UCSD-AML1 (cell line): ENCODE results near the gene PNPLA3.
A peak's percentile ranks its signal among the peaks of the same experiment; 100 is the strongest.

Source experiments
- DNase-seq: peaks from one replicate; lab custom pipeline; 2025; ENCODE audit not compliant: unreplicated experiment; lab: John Stamatoyannopoulos, UW

The PNPLA3 gene

DNA sequence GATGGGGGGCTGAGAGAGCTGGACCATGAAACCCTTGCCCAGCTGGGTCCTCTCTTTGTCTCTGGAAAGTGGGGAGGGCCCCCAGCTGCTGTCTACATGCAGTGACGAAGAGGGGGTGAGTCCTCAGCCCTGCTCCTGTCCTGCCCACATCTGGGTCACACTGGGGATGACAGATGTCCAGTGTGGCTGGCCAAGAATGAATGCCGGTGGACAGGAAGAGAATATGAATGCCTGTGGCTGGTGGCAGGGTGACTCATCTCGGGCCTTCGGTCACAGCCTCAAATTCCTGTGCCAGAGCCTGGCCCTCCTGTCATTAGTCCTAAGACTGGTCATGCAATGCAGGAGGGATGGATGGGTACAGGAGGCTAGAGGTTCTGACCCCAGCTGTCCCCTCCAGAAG, 2.2 kb upstream of the PNPLA3 start:
- DNase-seq: no peak

DNA sequence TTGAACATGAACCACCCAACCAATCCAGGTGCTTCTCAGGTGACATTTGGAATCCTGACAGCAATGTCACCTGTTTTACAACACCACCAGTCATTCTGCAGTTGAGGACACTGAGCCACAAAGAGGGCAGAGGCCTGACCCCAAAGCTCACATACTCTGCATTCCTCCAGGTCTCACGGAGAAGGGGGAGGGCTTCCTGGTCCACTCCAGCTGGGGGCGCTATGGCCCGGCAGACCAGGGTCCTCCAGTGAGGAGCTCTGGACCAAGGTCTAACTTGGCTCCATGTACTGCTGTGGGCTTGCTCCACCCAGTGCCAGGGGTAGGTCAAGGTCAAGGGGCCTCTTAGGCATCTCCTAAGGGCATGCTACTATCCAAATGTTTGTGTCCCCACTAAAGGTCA, 1.5 kb upstream of the PNPLA3 start:
- no peak for DNase-seq

DNA sequence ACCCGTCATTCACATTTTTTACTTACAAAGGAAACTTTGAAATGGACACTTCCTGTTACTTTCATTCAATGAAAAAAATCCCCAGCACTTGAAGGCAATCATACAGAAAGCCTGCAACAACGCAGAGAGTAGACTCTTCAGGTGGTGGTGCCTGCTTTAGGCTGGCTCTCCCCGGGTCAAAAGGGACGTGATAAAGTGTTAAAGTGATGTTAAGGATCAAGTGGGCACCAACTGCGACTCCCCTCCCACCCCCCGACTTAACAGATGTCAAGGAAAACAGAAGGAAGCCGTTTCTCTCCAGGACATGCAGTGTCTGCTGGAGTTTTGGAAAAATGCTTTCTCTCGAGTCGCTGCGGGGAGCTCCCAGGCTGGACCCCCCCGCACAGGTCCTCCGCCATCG, 414 bp upstream of the PNPLA3 start:
- DNase-seq: no peak

DNA sequence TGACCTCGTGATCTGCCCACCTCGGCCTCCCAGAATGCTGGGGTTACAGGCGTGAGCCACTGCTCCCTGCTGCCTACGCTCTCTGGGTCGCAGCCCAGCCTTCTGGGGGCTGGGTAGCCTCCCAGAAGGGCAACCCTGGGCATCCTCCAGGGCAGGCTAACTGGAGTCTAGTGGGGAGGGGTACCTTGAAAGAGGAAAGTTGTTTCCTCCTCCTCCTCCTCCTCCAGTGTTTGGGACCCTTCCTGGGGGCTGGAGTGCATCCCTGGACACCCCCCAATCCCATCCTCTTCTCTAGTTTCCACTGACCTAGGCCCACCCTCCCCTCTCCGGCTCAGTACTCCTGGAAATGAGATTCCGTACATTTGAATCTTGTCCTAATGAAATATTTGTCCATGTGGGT, 1.3 kb downstream of the PNPLA3 start:
- DNase-seq: no peak

DNA sequence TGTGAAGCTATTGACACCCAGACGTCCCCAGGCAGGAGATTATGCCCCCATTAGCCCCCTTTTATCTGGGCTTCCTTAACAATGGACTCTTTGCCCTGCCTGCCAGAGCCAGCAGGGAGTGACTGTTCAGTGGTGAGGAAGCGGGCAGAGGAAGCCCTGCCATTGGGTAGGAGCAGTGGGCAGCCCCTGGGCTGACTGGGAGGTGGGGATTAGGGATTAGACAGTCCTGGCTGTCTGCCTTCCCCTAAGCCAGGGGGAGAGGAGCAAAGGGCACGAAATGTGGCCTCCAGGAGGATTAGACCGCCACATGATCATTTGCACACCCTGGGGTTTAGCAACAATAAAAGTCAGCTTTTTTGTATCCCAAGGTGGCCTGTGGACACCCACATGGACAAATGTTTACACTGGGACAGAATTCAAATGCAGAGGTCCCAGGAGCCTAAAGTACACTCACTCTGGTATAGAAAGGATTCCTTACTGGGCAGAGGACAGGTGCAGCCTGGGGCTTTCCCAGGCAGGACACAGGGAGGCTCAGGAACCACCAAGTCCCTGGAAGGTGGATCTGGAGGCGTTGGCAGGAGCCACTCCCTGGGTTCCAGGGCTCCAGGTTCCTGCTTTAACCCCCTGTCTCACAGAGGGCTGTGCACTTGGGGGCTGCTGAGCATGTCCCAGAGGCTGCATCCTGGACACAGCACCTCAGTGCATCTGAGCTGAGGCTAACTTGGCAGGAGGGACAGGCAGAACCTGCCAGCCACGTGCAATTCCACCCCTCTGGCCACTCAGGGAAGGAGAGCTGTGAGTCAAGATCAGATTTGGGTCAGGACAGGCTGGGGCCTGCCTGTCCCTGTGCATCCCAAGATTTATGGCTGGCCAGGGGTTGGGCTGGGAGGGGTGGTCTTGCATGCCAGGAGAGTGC, 2.1 kb downstream of the PNPLA3 start:
- DNase-seq: peak; percentile 39

DNA sequence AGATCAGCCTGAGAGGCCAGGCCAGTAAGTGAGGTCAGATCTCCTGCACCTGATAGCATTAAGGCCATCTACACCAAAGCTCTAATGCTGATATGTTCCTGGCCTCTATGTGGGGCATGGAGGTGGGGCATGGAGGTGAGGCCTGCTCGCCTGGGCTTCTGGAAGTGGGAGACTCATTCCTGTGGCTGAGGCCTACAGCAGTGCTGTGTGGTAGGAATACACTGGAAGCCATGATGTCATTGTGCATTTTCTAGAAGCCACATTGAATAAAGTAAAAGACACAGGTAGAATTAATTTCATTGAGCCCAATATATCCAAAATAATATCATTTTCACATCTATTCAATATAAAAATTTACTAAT, 2.7 kb downstream of the PNPLA3 start:
- no peak for DNase-seq

DNA sequence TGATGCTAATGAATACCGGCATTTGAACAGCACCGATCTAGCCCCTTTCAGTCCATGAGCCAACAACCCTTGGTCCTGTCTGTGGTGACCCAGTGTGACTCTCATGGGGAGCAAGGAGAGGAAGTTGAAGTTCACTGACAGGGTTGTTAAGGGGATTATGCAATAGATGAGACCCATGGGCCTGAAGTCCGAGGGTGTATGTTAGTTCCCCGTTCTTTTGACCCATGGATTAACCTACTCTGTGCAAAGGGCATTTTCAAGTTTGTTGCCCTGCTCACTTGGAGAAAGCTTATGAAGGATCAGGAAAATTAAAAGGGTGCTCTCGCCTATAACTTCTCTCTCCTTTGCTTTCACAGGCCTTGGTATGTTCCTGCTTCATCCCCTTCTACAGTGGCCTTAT, 4.9 kb downstream of the PNPLA3 start:
- no peak for DNase-seq

DNA sequence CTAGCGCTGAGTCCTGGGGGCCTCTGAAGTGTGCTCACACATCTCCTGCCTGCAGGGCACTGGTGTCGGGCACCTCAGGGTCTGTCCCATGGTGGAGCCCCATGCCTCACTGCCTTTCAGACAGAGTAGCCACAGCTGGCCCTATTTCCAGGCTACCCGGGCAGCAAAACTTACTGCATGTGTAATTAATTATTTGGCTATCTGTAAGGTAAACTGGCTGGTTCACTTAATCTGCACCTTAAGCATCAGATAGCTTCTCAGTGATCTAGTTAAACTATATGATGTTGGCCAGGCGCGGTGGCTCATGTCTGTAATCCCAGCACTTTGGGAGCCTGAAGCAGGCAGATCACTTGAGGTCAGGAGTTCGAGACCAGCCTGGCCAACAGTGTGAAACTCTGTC, 5.3 kb downstream of the PNPLA3 start:
- DNase-seq: no peak

DNA sequence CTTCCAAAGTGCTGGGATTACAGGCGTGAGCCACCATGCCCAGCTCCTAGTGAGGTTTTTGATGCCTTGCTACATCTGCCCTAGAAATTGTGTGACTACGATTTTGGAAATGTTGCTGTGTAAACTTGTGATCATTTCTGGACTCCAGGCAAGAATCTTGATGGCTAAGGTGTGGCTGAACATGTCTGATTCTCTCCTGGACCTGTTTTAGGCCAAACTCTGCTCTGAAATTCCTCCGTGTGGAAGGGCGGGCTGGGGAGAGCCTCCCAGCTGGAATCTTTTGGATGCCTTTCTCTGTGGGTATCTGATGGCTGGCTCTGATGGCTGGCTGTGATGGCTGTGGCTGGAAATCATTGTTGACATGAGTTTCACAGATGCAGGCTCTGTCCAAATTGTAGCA, 8.2 kb downstream of the PNPLA3 start:
- no peak for DNase-seq

DNA sequence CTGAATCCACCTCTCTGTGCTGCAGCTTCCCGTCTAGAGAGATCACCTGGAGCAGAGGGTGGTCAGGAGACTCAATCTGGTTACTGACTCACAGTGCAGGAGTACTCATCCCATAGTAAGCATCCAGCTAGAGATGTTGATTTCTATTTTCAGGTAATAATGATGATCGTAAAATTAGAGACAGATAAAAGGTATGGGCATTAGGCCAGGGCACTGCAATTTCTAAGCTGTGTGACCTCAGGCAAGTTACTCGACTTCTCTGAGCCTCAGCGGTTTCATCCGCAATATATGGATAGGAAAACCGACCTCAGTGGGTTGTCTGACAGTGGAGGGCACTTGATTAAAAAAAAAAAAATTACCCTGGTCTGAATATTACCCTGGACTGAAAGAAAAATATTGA, 17.8 kb downstream of the PNPLA3 start:
- no peak for DNase-seq

DNA sequence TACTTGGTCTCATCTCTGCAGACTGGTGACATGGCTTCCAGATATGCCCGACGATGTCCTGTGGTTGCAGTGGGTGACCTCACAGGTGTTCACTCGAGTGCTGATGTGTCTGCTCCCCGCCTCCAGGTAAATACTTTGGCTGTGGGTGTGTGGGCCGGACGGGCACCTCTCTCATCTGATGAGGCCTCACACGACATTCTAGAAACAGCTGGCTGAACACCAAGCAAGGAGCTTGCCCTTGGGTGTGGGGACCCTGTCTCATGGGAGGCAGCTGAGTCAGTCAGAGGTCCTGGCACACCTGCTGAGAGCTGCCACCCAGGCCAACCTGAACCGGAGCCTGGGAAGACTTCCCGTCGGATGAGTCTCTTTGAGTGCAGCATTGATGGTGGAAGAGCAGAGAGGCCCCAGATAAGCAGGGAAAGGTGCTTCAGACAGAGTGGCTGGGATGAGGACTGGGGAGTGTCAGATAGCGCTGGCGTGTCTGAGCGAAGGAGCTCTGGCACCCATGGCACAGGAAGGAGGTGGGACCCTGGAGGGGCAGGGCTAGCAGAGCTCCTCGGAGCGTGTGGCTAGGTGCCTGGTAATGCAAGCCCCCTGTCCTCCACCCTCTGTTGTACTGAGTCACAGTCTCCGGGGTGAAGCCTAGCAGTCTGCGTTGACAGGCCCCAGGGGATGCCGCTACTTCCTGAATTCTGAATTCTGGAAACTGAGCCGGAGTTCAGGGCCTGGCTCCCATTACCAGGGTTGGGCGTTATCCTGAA, 21.2 kb downstream of the PNPLA3 start:
- no peak for DNase-seq

DNA sequence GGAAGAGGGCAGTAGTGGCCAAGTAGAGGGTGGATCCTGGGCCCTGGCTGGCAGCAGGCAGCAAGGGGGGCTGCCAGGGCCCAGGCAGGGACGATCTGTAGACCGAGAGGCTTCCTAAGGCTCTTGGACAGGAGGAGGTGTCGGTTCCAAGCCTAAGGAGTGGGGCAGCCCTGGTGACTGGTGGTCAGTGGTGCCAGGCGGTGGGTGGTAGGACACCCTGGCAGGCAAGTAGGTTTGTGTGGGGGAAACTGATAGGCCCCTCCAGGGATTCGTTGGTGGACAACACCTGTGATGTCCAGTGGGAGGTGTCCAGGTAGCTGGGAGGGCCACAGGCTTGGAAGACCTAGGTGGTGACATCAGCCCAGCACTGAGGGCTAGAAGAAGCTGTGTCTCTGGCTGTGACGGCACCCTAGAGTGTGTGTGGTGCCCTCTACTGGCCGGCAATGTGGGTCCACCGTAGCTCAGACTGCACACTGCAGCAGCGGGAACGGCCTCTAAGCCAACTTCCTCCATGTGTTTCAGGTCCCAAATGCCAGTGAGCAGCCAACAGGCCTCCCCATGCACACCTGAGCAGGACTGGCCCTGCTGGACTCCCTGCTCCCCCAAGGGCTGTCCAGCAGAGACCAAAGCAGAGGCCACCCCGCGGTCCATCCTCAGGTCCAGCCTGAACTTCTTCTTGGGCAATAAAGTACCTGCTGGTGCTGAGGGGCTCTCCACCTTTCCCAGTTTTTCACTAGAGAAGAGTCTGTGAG, 22.2 kb downstream of the PNPLA3 start:
- peak; percentile 81 for DNase-seq

DNA sequence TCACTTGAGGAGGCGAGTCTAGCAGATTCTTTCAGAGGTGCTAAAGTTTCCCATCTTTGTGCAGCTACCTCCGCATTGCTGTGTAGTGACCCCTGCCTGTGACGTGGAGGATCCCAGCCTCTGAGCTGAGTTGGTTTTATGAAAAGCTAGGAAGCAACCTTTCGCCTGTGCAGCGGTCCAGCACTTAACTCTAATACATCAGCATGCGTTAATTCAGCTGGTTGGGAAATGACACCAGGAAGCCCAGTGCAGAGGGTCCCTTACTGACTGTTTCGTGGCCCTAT, 22.7 kb downstream of the PNPLA3 start:
- DNase-seq: no peak

DNA sequence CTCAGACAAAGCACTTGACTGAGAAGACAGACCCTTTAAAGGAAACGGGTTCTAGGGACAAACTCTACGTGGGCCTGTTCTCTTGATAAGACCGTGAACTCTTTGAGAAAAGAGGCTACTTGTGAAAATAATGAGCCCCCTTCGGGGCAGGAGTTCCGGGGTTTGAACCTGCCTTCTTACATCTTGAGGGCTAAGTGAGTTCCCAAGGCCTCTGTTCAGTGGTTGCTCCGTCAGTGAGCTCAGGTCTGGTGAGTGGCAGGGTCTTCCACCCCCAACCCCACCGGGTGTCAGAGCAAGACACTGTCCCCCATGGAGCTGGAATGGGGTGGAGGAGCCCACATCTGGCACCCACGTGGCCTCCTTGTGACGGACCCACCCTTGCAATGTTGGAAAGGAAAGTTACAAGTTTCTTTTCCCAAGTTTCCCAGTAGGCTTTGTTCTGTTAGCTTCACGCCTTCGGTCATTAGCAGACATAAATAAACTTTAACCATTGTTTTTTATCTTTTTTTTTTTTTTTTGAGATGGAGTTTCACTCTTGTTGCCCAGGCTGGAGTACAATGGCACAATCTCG, 25.3 kb downstream of the PNPLA3 start:
- no peak for DNase-seq

DNA sequence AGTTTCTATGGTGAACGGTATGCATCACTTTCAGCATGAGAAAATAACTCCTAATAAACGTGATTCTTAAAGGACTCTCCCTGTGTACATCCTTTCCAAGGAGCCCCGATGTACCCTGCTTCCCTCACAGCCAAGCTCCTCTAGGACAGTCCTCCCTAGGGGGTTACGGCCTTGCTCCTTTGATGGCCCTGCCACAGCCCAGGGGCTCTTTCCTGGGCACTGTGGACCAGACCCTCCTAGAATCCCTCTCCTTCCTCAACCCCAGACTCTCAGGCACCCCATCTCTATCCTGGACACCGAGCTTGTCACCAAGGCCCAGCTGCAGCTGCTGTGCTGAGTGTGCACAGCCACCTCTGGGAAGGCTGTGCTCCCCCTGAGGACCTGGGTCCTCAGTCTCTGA, 27.8 kb downstream of the PNPLA3 start:
- no peak for DNase-seq

DNA sequence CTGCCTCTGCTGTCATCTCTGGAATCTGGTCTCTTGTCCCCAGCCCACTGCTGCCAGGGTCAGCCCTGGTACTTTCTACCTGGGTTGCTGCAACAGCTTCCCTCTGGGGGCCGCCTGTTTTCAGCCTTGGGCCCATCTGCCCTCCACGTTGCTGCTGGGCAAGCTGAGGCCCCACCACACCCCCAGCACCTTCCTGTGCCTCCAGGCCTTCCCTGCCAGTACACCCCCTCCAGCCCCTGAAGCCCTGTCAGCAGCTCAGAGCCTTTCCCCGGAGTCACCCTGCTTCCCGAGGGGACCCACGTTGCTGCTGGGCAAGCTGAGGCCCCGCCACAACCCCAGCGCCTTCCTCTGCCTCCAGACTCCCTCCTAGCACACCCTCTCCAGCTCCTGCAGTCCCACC, 28.4 kb downstream of the PNPLA3 start:
- DNase-seq: no peak

DNA sequence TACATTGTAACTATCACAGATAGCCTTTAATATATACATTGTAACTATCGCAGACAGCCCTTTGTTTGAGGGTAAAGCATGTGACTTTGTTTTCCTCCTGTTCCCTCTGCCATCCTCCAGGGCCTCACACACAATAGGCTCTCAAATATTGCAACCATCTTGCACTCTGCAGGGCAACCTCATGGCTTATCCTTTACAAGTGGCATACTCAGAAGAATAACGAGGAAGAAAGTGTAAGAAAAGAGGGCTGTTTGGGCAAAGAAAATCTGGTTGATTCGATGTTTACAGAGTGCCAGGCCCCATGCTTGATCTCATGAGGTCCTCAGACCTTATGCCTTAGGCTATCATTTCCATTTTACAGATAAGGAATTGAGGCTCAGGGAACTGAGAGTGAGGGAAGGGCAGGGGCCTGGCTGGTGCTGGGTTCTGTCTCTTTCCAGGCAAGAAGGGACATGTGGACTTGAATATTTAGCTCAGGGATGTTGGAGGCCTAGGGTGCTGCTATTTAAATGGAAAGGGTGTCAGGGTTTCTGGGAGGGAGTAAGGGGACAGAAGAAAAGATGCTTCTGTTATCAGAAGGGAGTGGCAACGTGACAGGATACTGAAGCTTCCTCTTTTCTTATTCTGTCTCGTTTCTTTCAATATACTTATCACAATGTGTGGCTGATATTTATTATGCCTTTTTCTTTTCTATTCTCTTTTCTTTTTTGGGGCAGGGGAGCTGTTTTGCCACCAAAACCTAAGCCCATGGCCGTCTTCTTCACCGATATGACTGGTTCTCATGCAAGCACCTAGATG, 30.6 kb downstream of the PNPLA3 start:
- DNase-seq: no peak

DNA sequence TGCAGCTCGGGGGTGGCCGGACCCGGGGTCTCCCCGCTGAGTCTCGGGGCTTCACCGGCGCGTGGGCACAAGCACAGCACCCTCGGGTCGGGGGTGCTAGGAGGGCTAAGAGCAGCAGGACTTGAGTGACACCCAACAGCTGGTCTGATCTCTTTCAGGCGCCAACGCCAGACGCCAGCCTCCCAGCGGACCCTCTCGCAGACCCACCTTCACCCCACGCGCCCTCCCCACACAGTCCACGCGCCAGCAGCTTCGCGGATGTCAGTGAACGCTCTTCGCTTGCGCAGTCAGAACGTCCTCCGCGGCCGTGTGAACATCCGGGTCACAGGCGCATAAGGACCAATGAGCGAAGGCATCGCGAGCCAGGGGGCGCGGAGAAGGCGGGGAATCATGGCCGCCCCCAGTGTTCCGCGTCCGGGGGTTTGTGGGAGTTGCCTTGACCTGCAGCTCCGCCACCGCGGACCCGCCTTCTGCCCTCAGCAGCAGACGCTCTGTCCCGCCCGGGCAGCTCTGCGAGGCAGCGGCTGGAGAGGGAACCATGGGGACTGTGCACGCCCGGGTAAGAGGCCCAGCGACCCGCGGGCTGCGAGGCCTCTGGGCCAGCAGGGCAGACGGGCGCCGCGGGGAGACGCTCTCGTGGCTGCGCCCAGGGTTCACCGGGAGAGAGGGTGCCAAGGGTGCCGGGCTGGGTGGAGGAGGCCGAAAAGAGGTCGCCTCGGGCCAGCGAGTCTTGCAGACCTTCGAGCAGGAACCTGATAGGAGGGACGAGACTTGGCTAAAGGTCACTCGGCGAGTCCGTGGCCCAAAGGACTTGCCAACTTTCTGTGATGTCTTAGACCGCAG, 31.7 kb downstream of the PNPLA3 start, which contains the start of gene SAMM50:
Gene SAMM50, plus strand, starts transcription at position 403 of the 843 bp plus-strand sequence. Its CDS starts 136 bp downstream, at position 539.
- DNase-seq: peak; percentile 94

DNA sequence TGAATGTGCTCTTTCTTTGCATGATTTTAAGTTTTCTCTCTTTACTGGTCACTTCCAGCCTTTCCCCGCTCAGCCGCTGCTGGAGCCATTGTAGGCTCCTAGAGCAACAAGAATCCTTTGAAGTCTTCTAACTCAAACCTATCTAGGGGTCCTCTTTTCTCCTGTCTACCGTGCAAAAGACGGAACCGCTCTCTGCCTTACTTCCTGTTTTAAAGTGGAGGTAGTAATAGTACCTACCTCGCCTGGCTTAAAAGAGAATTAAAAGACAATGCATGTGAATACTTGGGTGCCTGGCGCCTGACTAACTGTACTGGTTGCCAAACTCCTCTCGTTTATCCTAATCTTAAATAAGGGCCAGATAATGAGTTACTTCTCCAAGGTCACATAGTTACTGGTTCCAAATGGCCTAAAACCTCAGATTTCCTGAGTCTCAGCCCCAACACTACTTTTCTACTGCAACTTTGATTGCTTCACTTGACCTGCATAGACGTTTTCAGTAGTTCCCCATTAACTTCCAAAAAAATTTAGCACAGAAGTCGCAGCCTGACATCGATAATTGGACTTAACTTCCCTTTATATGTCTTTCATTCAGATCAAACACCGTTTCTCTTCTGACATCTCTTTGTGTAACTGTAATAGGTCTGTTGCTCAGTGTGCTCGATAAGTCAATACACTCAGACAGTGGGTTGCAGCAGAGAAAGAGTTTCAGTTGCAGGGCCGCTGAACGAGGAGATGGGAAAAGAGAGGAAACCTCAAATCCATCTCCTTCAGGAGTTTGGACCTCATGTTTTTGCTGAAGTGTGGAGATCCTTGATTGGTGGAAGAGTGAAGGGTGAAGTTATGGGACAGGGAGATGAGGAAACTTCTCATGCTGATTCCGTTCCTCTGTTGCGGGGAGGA, 32.5 kb downstream of the PNPLA3 start:
- DNase-seq: no peak
